HG02973 (cell line): ENCODE measurements around the gene GGNBP2.

Experiments
- ATAC-seq: cut with Tn5 transposase; IDR thresholded peaks from one replicate; pipeline ENCODE4 v1.9.1; 2021; ENCODE audit warnings: moderate library complexity; ENCODE audit not compliant: unreplicated experiment

GGNBP2 gene

DNA sequence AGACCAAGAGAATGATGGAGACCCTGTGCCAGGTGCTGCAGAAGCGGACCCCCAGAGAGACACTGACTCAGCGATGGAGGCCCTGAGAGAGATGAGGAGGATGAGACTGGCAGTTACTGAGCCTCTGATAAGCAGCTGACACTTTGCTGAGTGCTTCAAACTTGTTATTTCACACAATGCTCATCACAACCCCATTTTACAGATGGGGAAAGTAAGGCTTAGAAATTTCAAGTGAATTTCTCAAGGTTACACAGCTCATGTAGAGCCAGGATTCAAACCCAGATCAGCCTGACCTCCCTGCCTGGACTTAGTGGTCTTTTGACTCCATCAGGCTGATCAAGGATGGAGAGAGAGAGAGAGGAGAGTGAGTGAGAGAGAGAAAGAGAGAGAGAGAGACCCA lies 83.9 kb downstream of the GGNBP2 start:
- no peak for ATAC-seq

DNA sequence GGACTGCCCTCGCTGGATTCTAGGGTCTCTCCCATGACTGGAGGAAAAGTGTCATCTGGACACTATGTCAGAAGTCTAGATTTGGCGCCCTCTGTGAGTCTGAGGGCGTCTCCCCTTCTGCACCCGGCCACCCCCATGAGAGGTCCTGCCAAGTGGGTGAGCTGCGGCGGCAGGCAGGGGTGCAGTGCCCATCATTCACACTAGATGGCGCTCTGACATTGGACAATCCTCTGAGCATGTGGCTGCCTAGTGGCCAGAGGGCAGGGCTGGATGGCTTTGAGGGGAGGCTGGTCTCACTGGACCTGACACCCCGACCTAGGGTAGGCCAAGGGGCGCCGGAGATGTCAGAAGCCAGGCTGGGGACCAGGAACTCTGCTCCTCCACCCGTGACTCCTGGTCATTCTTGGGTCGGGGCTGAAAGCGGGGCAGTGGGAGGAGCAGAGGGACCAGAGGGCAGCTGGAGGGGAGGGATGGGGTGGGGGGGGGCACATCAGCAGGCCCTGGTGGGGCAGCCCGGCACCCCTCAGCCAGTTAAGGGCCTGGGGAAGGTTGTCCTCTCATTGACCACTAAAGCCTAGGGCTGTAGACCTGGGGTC lies 84.6 kb downstream of the GGNBP2 start:
- ATAC-seq = no peak

DNA sequence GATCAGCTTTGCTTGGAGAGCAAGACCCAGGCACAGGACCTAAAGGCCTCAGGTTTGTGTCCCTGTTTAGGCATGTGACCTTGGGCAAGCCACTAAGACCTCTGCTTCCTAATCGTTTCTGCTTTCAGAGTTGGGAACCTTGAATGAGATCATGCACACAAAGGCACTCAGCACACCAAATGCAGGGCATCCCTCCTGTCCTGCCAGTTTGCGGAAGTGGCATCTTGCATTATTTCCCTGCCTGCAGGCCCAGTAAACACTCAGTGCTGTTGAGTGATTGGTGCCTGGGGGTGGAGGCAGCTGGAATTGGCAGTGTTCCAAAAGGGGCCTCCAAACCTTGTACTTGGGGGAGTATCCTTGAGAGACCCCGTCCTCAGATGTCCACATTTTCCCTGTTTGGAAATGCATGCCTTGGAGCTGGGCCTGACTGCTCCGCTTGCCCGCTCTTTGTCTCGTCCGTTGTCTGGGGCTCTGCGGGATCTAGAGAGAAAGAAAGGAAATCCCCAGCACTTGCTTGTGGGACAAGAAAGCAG lies 85.3 kb downstream of the GGNBP2 start:
- ATAC-seq = no peak

DNA sequence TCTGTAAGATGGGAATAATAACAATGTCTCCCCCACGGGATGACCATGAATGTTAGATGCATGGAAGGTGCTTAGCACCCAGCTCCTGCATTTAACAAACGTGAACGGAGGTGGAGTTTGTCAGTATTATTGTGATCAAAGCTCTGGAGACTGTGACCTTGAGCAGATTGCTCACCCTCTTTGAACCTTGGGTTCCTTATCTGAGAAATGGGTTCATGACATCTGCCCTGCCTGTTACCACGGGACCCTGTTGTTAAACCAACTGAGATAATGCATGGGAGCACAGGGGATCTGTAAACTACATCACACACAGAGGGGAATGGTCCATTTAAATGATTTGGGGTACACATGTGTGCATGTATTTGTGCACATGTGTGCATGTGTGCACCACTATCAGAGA lies 86.3 kb downstream of the GGNBP2 start:
- ATAC-seq = no peak

DNA sequence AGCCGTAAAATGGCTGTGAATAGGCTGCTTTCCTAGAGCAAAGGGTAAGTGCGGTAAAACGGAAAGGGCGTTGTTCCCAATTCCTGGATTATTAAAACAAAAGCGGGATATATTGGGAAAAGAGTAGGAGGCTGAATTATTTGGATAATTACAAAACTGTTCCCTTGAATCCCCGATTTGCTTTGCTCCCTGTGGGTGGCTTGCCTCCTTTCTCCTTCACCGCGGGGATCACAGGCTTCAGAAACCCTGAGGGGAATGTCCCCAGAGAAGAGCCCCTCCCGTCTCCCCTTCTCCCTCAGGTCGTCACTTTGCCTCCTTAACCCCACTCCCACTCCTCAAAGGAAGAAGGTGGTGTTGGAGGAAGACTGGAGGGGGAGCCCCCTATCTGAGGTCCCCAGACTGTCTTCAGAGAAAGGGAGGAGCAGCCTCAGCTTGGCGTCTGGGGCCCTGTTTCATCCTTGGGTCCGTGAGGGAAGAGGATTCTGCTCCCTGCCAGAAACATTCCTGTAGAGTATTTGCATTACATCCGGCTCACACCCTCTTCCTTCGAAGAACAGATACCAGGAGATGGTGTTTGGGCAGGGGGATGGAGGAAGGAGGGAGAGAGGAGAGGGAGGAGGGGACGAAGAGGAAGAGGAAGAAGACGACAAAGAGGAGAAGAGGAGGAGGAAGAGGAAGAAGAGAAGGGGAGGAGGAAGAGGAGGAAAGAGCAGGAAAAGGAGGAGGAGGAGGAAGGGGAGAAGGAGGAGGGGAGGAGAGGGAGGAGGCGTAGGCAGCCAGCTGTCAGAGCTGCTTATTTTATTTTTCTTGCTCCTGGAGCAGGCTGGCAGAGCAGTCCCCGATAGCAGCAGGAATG lies 88.4 kb downstream of the GGNBP2 start:
- no peak for ATAC-seq
